GM12864 (cell line): ENCODE data around the gene RASGRP4.
A peak's percentile ranks its signal among the peaks of the same experiment; 100 is the strongest.

ENCODE experiments used
- DNase-seq: peaks from one replicate; pipeline ENCODE4 v3.0.0-alpha.2; 2011; ENCODE audit warnings: low read depth
- H3K4me3 ChIP-seq: 2 replicates; pipeline ENCODE4 v1.5.1; 2011; ENCODE audit warnings: mild to moderate bottlenecking, low read depth, low read length, control low read depth
- TF ChIP-seq, protein P1 (sequence below): IDR thresholded peaks from 2 replicates; pipeline ENCODE4 v1.5.1; 2011; ENCODE audit warnings: low read depth, mild to moderate bottlenecking, moderate library complexity, low read length, control low read depth, inconsistent platforms; ENCODE audit errors: missing control alignments

RASGRP4 gene

DNA sequence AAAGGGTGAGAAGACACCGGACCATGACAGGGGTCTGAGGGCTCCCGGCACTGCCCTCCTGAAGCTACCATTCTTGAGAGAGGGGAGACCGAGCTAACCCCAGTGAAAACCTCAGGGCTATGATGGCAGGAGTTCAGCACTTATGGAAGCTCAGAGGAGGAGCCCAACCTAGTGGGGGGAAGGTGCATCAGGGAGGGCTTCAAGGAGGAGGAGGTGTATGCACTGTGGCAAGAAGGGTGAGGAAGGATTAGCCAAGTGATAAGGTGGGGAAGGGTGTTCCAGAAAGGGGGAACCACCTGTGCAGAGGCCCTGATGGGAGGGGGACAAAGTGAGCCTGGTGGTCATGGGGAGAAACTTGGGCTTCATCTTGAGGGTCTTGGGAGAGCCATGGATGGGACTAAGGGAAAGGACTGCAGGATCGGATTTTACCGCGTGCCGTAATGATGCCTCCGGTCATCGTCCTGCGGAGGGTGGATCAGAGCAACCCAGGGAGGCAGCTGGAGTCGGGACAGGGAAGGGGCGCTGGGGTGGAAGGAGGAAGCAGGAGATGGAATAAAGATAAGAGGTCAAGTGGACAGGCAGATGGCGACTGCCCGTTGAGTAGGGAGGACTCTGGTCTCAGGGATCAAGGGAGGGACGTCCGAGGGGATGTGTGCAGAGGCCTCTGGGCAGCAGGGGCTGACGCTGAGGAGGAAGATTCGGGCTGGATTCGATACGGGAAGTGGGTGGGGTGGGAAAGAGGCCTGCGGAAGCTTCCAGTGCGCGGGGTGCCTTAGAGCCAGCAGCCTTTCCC lies 65.0 kb downstream of the RASGRP4 start:
- DNase-seq: no peak
- TF ChIP-seq, protein P1, sequence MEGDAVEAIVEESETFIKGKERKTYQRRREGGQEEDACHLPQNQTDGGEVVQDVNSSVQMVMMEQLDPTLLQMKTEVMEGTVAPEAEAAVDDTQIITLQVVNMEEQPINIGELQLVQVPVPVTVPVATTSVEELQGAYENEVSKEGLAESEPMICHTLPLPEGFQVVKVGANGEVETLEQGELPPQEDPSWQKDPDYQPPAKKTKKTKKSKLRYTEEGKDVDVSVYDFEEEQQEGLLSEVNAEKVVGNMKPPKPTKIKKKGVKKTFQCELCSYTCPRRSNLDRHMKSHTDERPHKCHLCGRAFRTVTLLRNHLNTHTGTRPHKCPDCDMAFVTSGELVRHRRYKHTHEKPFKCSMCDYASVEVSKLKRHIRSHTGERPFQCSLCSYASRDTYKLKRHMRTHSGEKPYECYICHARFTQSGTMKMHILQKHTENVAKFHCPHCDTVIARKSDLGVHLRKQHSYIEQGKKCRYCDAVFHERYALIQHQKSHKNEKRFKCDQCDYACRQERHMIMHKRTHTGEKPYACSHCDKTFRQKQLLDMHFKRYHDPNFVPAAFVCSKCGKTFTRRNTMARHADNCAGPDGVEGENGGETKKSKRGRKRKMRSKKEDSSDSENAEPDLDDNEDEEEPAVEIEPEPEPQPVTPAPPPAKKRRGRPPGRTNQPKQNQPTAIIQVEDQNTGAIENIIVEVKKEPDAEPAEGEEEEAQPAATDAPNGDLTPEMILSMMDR: no peak
- H3K4me3 ChIP-seq: peak overlapping the region; percentile 58

DNA sequence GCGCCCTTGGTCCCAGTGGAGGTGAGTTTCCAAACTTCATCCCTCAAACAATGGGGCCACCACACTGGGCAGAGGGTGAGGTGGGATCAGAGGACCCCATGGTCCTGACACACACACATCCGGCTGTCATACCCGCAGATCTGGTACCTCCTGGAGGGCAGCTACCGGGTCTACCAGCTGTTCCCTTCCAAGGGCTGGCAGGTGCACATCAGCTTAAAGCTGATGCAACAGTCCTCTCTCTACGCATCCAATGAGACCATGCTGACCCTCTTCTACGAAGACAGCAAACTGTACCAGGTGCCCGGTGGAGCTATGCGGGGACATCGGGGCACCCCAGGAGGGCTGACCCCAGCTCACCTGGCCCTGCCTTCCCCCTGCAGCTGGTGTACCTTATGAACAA lies 65.7 kb downstream of the RASGRP4 start:
- DNase-seq: no peak
- TF ChIP-seq, protein P1: no peak
- H3K4me3 ChIP-seq: no peak overlapping the region

DNA sequence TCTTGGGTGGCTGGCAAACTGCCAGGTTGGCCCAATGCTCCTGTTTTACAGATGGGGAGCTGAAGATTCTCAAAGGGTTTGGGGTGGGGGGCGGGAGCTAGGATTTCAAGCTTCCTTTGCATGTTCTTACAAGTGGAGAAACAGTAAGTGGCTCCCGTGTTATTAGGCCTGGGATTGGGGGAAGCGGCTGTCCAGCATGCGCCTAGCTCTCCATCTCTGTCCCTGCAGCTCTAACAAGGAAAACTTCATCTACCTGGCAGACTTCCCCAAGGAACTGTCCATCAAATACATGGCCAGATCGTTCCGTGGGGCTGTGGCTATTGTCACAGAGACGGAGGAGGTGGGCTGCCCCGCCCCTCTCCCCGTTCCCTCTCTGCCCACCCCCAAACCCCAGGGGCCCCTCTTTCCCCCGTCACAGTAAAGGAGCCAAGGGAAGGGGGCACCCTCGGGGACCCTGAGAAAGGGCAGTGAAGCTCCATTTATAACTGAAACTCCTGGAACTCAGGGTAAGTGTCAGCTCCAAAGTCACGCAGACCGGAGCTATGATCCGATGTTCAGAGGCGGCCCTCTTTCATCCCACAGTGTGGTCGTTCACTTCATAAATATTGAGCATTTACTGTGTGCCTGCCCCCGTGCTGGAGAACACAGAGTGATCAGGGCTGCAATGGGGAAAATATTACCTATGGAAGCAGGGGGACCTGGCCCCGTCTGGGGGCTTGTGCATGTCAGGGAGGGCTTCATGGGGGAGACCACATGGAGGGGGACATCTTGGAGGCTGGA lies 66.6 kb downstream of the RASGRP4 start:
- no peak for DNase-seq
- TF ChIP-seq, protein P1: no peak
- H3K4me3 ChIP-seq: no peak overlapping the region
